HFF-Myc (cell line): Measurements from ENCODE around the gene TUT1.
"Not testable (repeated sequence)": the region's sequence is repeated elsewhere in the genome, so short reads cannot be mapped to it uniquely, and the experiment has no call there.

Experiments
- DNase-seq: peaks from one replicate; pipeline ENCODE4 v3.0.0-alpha.2; 2011; ENCODE audit warnings: low read depth; ENCODE audit errors: extremely low read depth
- H3K4me3 ChIP-seq: replicated peaks from 2 replicates; pipeline ENCODE4 v1.5.1; 2011; ENCODE audit warnings: low read depth, mild to moderate bottlenecking, control low read depth, low read length
- TF ChIP-seq, protein P1 (sequence below): IDR thresholded peaks from 2 replicates; pipeline ENCODE4 v1.5.1; 2012; ENCODE audit warnings: mild to moderate bottlenecking, low read depth, low read length, control low read depth; ENCODE audit errors: missing control alignments

Gene TUT1

DNA sequence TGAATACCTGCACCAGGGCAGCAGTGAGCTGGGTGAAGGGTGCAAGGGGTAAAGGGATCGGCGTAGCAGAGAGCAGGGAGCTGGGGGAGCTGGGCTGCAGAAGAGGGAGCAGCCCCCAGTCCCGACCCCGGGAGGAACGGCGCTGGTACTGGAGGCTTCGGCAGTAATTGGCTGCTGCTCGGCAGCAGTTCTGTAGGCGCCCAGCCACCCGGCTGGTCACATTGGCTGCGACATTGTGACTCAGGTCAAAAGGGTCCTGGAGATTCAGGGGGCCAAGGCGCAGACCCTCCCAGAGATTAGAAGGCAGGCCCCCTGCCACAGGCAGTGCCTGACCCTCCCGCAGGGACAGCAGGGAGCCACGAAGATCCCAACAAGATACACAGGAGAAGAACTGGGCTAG, 15.5 kb downstream of the TUT1 start:
- TF ChIP-seq, protein P1, sequence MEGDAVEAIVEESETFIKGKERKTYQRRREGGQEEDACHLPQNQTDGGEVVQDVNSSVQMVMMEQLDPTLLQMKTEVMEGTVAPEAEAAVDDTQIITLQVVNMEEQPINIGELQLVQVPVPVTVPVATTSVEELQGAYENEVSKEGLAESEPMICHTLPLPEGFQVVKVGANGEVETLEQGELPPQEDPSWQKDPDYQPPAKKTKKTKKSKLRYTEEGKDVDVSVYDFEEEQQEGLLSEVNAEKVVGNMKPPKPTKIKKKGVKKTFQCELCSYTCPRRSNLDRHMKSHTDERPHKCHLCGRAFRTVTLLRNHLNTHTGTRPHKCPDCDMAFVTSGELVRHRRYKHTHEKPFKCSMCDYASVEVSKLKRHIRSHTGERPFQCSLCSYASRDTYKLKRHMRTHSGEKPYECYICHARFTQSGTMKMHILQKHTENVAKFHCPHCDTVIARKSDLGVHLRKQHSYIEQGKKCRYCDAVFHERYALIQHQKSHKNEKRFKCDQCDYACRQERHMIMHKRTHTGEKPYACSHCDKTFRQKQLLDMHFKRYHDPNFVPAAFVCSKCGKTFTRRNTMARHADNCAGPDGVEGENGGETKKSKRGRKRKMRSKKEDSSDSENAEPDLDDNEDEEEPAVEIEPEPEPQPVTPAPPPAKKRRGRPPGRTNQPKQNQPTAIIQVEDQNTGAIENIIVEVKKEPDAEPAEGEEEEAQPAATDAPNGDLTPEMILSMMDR, result no peak
- peak overlapping the region; percentile 100; the same call in 1 of the 2 replicates for H3K4me3 ChIP-seq
- DNase-seq, result no peak

DNA sequence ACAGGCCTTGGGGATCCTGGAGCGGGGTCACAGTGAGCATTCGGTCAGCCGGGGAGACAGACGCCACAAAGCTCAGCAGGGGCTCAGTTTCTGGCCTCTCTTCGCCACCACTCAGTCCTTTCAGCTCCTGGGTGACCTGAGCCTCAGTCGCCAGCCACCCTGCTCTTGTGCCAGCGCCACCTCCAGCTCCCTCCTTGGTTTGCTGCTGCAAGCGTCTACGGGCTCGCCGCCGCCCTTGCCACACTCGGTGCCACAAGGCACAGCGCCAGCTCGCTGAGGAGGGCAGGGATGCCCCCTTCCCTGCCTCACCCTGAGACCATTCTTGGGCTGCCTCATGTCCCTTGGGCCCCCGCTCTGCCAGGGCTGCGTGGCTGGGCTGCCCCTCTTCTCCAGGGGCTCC, 16.2 kb downstream of the TUT1 start:
- DNase-seq, result no peak
- peak overlapping the region; percentile 100 for H3K4me3 ChIP-seq
- TF ChIP-seq, protein P1, result no peak

DNA sequence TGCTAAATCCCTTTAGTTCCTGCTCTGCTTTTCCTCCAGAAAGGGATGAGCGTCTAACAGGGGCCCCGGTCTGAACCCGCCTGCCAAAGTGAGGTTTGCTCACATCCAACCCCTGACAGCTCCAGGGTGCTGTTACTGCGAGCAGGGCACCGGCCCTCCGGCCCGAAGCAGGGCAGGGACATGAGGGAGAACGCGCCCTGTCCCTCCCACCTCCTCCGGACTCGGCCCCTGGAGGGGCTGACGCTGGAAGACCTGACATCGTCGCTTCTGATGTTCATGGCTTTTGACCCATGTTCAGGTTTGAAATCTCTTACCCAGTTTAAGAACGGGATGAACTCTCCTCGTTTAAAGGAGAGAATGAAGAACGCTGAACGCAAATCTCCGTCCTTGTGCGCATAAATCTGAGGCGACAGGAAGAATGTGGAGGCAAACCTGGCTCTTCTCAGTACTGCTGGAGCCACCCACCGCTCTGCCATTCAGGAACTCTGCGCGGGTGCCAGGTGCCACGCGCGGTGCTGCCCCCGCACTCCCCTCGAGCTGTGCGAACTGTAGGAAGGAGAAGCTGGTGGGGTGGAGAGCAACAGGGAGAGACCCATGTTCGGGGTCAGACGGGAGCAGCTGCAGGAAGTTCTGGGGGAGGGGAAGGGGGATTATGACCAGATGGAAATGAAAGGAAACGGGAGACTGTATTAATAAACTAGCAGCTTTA, 16.8 kb downstream of the TUT1 start:
- TF ChIP-seq, protein P1, result no peak
- peak overlapping the region; percentile 100 for H3K4me3 ChIP-seq
- DNase-seq, result no peak

DNA sequence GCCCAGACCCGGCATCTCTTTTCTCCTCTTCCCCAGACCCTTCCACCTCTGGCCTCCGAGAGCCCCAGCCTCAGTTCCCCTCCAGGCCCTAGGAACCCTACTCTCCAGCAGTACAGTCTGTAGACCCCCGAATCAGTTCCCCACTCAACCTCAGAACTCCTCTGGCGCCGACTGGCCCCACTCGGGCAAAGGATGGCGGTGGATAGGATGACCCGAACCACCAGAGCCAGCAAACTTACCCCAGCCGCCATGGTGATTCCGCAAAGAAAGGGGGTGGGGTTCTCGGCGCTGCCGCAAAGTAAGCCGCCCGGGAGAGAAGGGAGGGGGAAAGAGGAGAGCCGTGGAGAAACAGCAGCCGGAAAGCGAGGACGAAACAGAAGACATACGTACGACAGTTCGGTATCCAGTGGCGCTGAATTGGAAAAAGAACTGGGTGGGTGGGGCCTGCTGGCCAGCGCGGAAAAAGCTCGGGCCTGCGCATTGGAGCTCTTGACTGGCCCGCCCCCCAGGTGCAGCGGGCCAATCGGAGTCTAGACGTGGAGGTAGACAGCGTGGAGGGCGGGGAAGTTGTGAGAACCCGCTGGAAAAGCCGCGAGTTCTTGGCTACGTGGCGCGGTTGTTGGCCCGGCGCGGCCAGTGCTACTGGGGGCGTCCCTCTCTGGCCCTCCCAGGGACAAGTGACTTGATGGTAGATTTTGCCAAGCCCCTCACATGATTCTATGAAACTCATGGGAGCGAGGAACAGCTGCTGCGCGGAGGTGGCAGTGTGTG, 17.5 kb downstream of the TUT1 start, which contains the start of gene EEF1G:
TSS of gene EEF1G (minus strand) at position 300 of the 771 bp plus-strand sequence. CDS start at position 251, 49 bp downstream.
- H3K4me3 ChIP-seq, result peak within 1 kb of the TSS; percentile 100
- TF ChIP-seq, protein P1, result no peak
- peak; percentile 100 for DNase-seq

DNA sequence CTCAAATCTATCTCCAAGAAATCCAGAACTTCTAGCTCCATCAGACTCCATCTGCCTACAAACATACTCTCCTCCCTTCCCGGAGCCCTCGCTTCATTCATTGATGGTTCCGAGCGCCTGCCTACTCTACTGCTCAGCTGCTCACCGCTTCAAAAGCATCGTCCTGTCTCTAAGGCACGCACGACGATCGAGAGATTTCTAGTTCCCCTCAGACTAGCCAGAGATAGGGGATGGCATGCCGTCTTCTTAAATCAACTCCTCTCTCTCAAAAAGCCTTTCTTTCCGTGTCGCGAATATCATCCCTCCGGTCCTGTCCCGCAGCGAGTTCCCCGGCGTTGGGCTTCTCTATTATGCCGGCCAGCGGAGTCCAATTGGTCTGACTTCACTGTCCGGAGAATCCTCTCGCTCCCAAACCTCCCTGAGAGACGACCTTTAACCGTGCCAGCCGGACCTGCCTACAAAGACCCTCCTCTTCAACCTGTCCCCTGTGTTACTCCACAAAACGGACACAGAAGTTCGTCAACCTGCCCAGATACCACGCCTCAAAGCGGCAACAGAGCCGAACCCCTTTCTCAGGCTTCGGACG, 18.2 kb downstream of the TUT1 start:
- H3K4me3 ChIP-seq, result peak overlapping the region; percentile 100
- no peak for DNase-seq
- TF ChIP-seq, protein P1, result no peak

DNA sequence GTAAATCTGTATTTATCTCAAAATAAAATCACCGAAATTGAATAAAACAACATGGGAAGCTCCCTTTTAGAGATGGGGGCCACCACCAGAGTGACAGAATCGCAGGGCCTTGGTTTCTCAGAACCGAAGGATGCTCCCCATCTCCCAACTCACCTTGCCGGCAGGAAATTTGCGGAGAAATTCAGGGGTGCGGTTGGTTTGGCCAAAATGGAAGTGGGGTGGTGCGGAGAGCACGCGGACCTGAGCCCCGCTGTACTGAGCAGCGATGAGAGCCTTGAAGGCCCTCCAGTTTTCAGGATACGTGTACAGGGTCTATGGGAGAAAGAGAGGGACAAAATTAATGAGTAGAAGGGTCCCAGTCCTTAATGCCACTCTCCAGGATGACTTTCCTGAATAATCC, 18.9 kb downstream of the TUT1 start:
- DNase-seq, result no peak
- TF ChIP-seq, protein P1, result no peak
- H3K4me3 ChIP-seq, result peak overlapping the region; percentile 100

DNA sequence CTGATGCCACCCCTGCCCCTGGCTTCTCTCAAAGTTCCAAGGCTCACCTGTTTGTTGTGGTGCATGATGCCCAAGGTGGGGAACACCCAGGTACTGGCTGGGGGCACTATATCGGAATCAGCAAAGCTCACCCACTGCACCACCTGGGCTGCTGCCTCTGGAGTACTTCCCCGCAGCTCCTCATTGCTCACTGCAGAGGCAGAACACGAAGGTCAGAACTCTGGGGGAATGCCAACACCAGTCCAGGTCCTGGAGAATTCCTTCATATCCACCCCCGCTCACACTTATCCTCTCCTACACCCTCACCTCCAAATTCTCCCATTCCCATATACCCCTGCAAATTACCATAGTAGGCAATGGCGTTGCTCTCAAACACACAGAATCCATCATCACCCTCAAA, 19.8 kb downstream of the TUT1 start:
- H3K4me3 ChIP-seq, result peak overlapping the region; percentile 100
- not testable (repeated sequence) for DNase-seq

DNA sequence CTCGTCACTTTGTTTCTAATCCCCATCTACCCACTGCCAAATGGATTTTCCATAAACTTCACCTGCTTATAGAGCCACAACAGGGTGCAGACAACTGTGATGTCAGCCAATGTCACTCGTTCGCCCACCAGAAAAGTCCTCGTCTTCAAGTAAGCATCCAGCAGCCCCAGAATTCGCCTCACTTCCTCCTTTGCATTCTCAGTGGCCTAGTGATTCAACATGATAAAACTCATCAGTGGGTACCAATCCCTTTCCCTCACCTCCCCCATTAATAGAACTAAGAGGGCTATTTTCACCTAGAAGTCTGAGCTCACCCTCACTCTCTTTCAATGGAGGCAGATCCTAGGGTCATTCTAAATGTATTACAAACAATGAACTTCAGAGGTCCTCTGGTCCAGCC, 20.4 kb downstream of the TUT1 start:
- peak overlapping the region; percentile 100 for H3K4me3 ChIP-seq
- not testable (repeated sequence) for DNase-seq
